SK-N-SH (cell line): ENCODE data around the gene CCN5. TPM values are rescaled to one million over a fixed set of nuclear protein-coding genes. Genes with fewer than 3 reads are reported as not detected.

Source experiments
- CTCF ChIA-PET: fragments of 300-600, 350-600 bp; formaldehyde crosslinking; extraction: SDS; loops from one replicate; lab custom pipeline; 2021; lab: Yijun Ruan, JAX
- POLR2A ChIA-PET: fragments of 350-600 bp; sonication (Branson Sonifier 250); formaldehyde crosslinking; extraction: SDS; loops from one replicate; lab custom pipeline; 2020; ENCODE audit warnings: antibody characterized with exemption, inconsistent platforms; lab: Yijun Ruan, JAX
- DNase-seq: peaks from one replicate; pipeline ENCODE4 v3.0.0; 2012
- H2AFZ ChIP-seq: fragments of 200-600 bp; sonication (generic); 2 replicates; pipeline ENCODE4 v1.8.1; 2016; ENCODE audit warnings: antibody characterized with exemption, mild to moderate bottlenecking, low read depth
- H3F3A ChIP-seq: fragments of 200-600 bp; sonication (generic); replicated peaks from 2 replicates; pipeline ENCODE3; 2016; ENCODE audit warnings: antibody characterized with exemption, mild to moderate bottlenecking; ENCODE audit not compliant: insufficient read depth
- H3K27ac ChIP-seq, 2 experiments: fragments of 200-500 bp in 1 of 2; fragments of 200-600 bp in 1 of 2; sonication (Bioruptor generic) in 1 of 2; sonication (generic), shearing (Covaris generic) in 1 of 2; 2 replicates each; pipeline versions ENCODE4 v1.5.1 to v1.6.1; 2014 to 2016; ENCODE audit warnings: low read depth in 2 of 2, inconsistent platforms in 1 of 2, low read length in 1 of 2, mild to moderate bottlenecking in 1 of 2, mixed read lengths in 1 of 2
- H3K27me3 ChIP-seq: fragments of 200-600 bp; sonication (generic), shearing (Covaris generic); 2 replicates; pipeline ENCODE4 v1.6.1; 2016; ENCODE audit warnings: mixed run types; ENCODE audit not compliant: insufficient read depth
- H3K36me3 ChIP-seq, 2 experiments: fragments of 200-500 bp in 1 of 2; fragments of 200-600 bp in 1 of 2; sonication (Bioruptor generic) in 1 of 2; sonication (generic) in 1 of 2; replicated peaks in 1 of 2; 2 replicates each; pipeline versions ENCODE3 to v1.5.1; 2014 to 2016; ENCODE audit warnings: low read length in 1 of 2, mild to moderate bottlenecking in 1 of 2; ENCODE audit not compliant: insufficient read depth in 2 of 2, control insufficient read depth in 1 of 2
- H3K4me1 ChIP-seq, 2 experiments: fragments of 200-500 bp in 1 of 2; fragments of 200-600 bp in 1 of 2; sonication (Bioruptor generic) in 1 of 2; sonication (generic), shearing (Covaris generic) in 1 of 2; 2 replicates each; pipeline versions ENCODE4 v1.5.1 to v1.6.1; 2014 to 2016; ENCODE audit warnings: low read depth in 1 of 2, low read length in 1 of 2, mixed run types in 1 of 2; ENCODE audit not compliant: insufficient read depth in 2 of 2, control insufficient read depth in 1 of 2
- H3K4me2 ChIP-seq: fragments of 200-600 bp; sonication (generic), shearing (Covaris generic); 2 replicates; pipeline ENCODE4 v1.6.1; 2017; ENCODE audit warnings: mixed run types
- H3K4me3 ChIP-seq, 2 experiments: fragments of 200-500 bp in 1 of 2; fragments of 200-600 bp in 1 of 2; sonication (Bioruptor generic) in 1 of 2; sonication (generic), shearing (Covaris generic) in 1 of 2; 2 replicates each; pipeline versions ENCODE4 v1.5.1 to v1.8.1; 2014 to 2016; ENCODE audit warnings: low read depth in 2 of 2, inconsistent platforms in 1 of 2, low read length in 1 of 2, mild to moderate bottlenecking in 1 of 2, mixed read lengths in 1 of 2, moderate library complexity in 1 of 2
- H3K79me2 ChIP-seq: fragments of 200-600 bp; sonication (generic); 2 replicates; pipeline ENCODE4 v1.8.1; 2017; ENCODE audit warnings: mild to moderate bottlenecking; ENCODE audit not compliant: insufficient read depth
- H3K9ac ChIP-seq: fragments of 200-600 bp; sonication (generic); 2 replicates; pipeline ENCODE4 v1.6.1; 2017; ENCODE audit warnings: mixed run types
- H3K9me2 ChIP-seq: fragments of 200-600 bp; sonication (generic); 2 replicates; pipeline ENCODE4 v1.6.1; 2017; ENCODE audit warnings: mixed run types
- H3K9me3 ChIP-seq: fragments of 200-600 bp; sonication (generic); 2 replicates; pipeline ENCODE4 v1.6.1; 2017; ENCODE audit warnings: mixed run types, mild to moderate bottlenecking, moderate library complexity
- H4K20me1 ChIP-seq: fragments of 200-600 bp; sonication (generic); 2 replicates; pipeline ENCODE4 v1.6.1; 2017; ENCODE audit warnings: mild to moderate bottlenecking, mixed run types; ENCODE audit not compliant: insufficient read depth
- CHD2 ChIP-seq: fragments of 150-350 bp; IDR thresholded peaks from 2 replicates; pipeline ENCODE4 v1.6.1; 2018; ENCODE audit warnings: low read length; ENCODE audit not compliant: partially characterized antibody
- EZH2phosphoT487 ChIP-seq: fragments of 200-600 bp; sonication (generic); IDR thresholded peaks from 2 replicates; pipeline ENCODE4 v1.6.1; 2017; ENCODE audit warnings: low read depth, mixed run types, mild to moderate bottlenecking, antibody characterized with exemption, moderate library complexity, borderline replicate concordance
- FOSL2 ChIP-seq: IDR thresholded peaks from 2 replicates; pipeline ENCODE4 v1.4.0; 2012; ENCODE audit warnings: low read depth, mild to moderate bottlenecking, moderate library complexity, borderline replicate concordance
- FOXM1 ChIP-seq: IDR thresholded peaks from 2 replicates; pipeline ENCODE4 v1.4.0; 2012; ENCODE audit warnings: low read depth, mild to moderate bottlenecking
- GABPA ChIP-seq: IDR thresholded peaks from 2 replicates; pipeline ENCODE4 v1.4.0; 2012; ENCODE audit warnings: low read depth, mild to moderate bottlenecking
- GATA2 ChIP-seq: sonication (generic); formaldehyde crosslinking; IDR thresholded peaks from 2 replicates; pipeline ENCODE4 v1.5.0; 2020; ENCODE audit warnings: mild to moderate bottlenecking, missing genetic modification reagents
- NRF1 ChIP-seq: IDR thresholded peaks from 2 replicates; pipeline ENCODE4 v1.6.1; 2012; ENCODE audit warnings: low read depth, mild to moderate bottlenecking, low read length
- POLR2AphosphoS5 ChIP-seq: IDR thresholded peaks from 2 replicates; pipeline ENCODE4 v1.6.1; 2012; ENCODE audit warnings: low read depth, low read length
- SMC3 ChIP-seq: IDR thresholded peaks from 2 replicates; pipeline ENCODE4 v1.6.1; 2012; ENCODE audit warnings: low read depth, low read length, improper control_type of control experiment
- WGBS: methylation state at CpG from one replicate; pipeline ENCODE4 v1.1.6; 2017; ENCODE audit warnings: low lambda C conversion rate; 5-methylcytosine and 5-hydroxymethylcytosine counted together
- polyA plus RNA-seq, 3 experiments: library from polyadenylated mRNA; depleted of rRNA; stranded (reverse); fragments of >200 nt; gene quantifications; 2 replicates each; pipeline ENCODE4 v1.2.3, GENCODE V29; 2012
- TF ChIP-seq, protein P1 (sequence below): IDR thresholded peaks from 2 replicates; pipeline ENCODE4 v1.4.0; 2012; ENCODE audit warnings: low read depth
- TF ChIP-seq, protein P2 (sequence below): fragments of 150-350 bp; IDR thresholded peaks from 2 replicates; pipeline ENCODE4 v1.6.1; 2017; ENCODE audit warnings: antibody characterized with exemption, low read length, low read depth, borderline replicate concordance
- TF ChIP-seq, protein P3 (sequence below): IDR thresholded peaks from 2 replicates; pipeline ENCODE4 v1.4.0; 2012; ENCODE audit warnings: low read depth, borderline replicate concordance
- TF ChIP-seq, protein P4 (sequence below): IDR thresholded peaks from 2 replicates; pipeline ENCODE4 v1.6.1; 2012; ENCODE audit warnings: mild to moderate bottlenecking, low read depth, low read length, moderate library complexity
- TF ChIP-seq, protein P5 (sequence below): IDR thresholded peaks from 2 replicates; pipeline ENCODE4; 2012

The CCN5 gene
- polyA plus RNA-seq, 1 of the 3 experiments (the other 2 are of a cell fraction), result 0.05 TPM

DNA sequence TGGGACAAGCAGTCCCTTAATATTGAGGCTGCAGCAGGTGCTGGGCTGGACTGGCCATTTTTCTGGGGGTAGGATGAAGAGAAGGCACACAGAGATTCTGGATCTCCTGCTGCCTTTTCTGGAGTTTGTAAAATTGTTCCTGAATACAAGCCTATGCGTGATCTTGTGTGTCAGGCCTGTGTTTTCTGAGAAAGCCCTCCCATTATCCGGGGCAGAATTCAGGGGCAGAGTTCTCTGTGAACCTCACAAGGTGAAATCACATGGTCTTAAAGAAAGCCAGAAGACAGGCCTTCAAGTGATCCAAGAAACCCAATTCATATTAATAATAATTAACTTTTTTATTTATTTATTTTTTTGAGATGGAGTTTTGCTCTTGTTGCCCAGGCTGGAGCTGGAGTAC, 12.5 kb downstream of the CCN5 start:
- no peak for DNase-seq
- Histone ChIP-seq H3K36me3 (no peaks in the 10 kb centered on the region), H3K27ac (no peak overlapping the region), H3K9ac (no peak overlapping the region), H3K4me1 (peaks cover 17 to 21% of the 10 kb centered on the region in 2 experiments), H3K4me2 (no peak overlapping the region), H3F3A (peaks cover 21% of the 10 kb centered on the region), H3K9me2 (no peaks in the 10 kb centered on the region), H3K27me3 (no peaks in the 10 kb centered on the region), H4K20me1 (no peaks in the 10 kb centered on the region), H3K4me3 (no peak overlapping the region), H2AFZ (no peak overlapping the region), H3K9me3 (no peaks in the 10 kb centered on the region), H3K79me2 (no peaks in the 10 kb centered on the region)
- POLR2A ChIA-PET, result no interaction called here
- TF ChIP-seq SMC3, result no peak
- TF ChIP-seq, protein P1, sequence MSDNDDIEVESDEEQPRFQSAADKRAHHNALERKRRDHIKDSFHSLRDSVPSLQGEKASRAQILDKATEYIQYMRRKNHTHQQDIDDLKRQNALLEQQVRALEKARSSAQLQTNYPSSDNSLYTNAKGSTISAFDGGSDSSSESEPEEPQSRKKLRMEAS, result no peak
- TF ChIP-seq, protein P2, sequence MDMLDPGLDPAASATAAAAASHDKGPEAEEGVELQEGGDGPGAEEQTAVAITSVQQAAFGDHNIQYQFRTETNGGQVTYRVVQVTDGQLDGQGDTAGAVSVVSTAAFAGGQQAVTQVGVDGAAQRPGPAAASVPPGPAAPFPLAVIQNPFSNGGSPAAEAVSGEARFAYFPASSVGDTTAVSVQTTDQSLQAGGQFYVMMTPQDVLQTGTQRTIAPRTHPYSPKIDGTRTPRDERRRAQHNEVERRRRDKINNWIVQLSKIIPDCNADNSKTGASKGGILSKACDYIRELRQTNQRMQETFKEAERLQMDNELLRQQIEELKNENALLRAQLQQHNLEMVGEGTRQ, result no peak
- TF ChIP-seq NRF1, result no peak
- no peak for TF ChIP-seq FOXM1
- TF ChIP-seq, protein P3, sequence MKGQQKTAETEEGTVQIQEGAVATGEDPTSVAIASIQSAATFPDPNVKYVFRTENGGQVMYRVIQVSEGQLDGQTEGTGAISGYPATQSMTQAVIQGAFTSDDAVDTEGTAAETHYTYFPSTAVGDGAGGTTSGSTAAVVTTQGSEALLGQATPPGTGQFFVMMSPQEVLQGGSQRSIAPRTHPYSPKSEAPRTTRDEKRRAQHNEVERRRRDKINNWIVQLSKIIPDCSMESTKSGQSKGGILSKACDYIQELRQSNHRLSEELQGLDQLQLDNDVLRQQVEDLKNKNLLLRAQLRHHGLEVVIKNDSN, result no peak
- no peak for TF ChIP-seq EZH2phosphoT487
- TF ChIP-seq, protein P4, sequence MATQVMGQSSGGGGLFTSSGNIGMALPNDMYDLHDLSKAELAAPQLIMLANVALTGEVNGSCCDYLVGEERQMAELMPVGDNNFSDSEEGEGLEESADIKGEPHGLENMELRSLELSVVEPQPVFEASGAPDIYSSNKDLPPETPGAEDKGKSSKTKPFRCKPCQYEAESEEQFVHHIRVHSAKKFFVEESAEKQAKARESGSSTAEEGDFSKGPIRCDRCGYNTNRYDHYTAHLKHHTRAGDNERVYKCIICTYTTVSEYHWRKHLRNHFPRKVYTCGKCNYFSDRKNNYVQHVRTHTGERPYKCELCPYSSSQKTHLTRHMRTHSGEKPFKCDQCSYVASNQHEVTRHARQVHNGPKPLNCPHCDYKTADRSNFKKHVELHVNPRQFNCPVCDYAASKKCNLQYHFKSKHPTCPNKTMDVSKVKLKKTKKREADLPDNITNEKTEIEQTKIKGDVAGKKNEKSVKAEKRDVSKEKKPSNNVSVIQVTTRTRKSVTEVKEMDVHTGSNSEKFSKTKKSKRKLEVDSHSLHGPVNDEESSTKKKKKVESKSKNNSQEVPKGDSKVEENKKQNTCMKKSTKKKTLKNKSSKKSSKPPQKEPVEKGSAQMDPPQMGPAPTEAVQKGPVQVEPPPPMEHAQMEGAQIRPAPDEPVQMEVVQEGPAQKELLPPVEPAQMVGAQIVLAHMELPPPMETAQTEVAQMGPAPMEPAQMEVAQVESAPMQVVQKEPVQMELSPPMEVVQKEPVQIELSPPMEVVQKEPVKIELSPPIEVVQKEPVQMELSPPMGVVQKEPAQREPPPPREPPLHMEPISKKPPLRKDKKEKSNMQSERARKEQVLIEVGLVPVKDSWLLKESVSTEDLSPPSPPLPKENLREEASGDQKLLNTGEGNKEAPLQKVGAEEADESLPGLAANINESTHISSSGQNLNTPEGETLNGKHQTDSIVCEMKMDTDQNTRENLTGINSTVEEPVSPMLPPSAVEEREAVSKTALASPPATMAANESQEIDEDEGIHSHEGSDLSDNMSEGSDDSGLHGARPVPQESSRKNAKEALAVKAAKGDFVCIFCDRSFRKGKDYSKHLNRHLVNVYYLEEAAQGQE, result no peak
- TF ChIP-seq CHD2, result no peak
- no peak for TF ChIP-seq GATA2 (CRISPR knock-in tag)
- TF ChIP-seq, protein P5, sequence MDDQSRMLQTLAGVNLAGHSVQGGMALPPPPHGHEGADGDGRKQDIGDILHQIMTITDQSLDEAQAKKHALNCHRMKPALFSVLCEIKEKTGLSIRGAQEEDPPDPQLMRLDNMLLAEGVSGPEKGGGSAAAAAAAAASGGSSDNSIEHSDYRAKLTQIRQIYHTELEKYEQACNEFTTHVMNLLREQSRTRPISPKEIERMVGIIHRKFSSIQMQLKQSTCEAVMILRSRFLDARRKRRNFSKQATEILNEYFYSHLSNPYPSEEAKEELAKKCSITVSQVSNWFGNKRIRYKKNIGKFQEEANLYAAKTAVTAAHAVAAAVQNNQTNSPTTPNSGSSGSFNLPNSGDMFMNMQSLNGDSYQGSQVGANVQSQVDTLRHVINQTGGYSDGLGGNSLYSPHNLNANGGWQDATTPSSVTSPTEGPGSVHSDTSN, result no peak
- TF ChIP-seq GABPA, result no peak
- no peak for TF ChIP-seq FOSL2
- TF ChIP-seq POLR2AphosphoS5, result no peak
- WGBS, result 90% methylated on average over 2 of the region's 2 CpGs
- CTCF ChIA-PET, result interaction anchor here (0.6 to 9.0 kb wide), 5 partner anchors 10 to 139 kb away, joined by 3 to 183 read pairs (median 6); no protein-coding TSS in a partner anchor
